ENCODE results near the gene ADORA1. TPM values are rescaled to one million over a fixed set of nuclear protein-coding genes. Genes with fewer than 3 reads are reported as not detected.

The ADORA1 gene
- total RNA-seq, 1 experiment from 2014 or later = 1.5 TPM

DNA sequence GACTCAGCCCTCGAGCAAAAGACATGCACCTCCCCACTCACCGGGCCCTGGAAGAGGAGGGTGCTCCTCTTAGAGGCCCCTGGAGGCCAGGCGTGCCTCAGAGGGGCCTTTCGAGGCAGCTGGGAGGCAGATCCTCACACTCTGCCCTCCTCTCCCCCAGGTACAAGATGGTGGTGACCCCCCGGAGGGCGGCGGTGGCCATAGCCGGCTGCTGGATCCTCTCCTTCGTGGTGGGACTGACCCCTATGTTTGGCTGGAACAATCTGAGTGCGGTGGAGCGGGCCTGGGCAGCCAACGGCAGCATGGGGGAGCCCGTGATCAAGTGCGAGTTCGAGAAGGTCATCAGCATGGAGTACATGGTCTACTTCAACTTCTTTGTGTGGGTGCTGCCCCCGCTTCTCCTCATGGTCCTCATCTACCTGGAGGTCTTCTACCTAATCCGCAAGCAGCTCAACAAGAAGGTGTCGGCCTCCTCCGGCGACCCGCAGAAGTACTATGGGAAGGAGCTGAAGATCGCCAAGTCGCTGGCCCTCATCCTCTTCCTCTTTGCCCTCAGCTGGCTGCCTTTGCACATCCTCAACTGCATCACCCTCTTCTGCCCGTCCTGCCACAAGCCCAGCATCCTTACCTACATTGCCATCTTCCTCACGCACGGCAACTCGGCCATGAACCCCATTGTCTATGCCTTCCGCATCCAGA, 37.7 kb downstream of the ADORA1 start:
- Mint-ChIP-seq H3K4me3 (ENCODE audit: low read depth, unreplicated experiment) (no peak overlapping the region), H3K36me3 (ENCODE audit: insufficient read depth, unreplicated experiment) (no peaks in the 10 kb centered on the region), H3K4me1 (ENCODE audit: low read depth, unreplicated experiment) (peaks cover 15% of the 10 kb centered on the region), H3K27me3 (ENCODE audit: unreplicated experiment) (peaks cover 87% of the 10 kb centered on the region), H3K27ac (ENCODE audit: unreplicated experiment) (no peak overlapping the region), H3K9me3 (ENCODE audit: low read depth, unreplicated experiment) (no peaks in the 10 kb centered on the region)
- intact Hi-C loops (cut with micrococcal nuclease; ENCODE audit: unreplicated experiment) = no loop called here
- DNase-seq = no peak
- TF ChIP-seq, protein P1, sequence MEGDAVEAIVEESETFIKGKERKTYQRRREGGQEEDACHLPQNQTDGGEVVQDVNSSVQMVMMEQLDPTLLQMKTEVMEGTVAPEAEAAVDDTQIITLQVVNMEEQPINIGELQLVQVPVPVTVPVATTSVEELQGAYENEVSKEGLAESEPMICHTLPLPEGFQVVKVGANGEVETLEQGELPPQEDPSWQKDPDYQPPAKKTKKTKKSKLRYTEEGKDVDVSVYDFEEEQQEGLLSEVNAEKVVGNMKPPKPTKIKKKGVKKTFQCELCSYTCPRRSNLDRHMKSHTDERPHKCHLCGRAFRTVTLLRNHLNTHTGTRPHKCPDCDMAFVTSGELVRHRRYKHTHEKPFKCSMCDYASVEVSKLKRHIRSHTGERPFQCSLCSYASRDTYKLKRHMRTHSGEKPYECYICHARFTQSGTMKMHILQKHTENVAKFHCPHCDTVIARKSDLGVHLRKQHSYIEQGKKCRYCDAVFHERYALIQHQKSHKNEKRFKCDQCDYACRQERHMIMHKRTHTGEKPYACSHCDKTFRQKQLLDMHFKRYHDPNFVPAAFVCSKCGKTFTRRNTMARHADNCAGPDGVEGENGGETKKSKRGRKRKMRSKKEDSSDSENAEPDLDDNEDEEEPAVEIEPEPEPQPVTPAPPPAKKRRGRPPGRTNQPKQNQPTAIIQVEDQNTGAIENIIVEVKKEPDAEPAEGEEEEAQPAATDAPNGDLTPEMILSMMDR (IDR thresholded peaks at IDR 0.05; ENCODE audit: unreplicated experiment) = no peak
- BruUV-seq (replicated peaks) = no TSS peak
- CTCF ChIA-PET = interaction anchor here (1.6 to 2.2 kb wide), 2 partner anchors 17 to 51 kb away, joined by 5 to 18 read pairs; no protein-coding TSS in a partner anchor

DNA sequence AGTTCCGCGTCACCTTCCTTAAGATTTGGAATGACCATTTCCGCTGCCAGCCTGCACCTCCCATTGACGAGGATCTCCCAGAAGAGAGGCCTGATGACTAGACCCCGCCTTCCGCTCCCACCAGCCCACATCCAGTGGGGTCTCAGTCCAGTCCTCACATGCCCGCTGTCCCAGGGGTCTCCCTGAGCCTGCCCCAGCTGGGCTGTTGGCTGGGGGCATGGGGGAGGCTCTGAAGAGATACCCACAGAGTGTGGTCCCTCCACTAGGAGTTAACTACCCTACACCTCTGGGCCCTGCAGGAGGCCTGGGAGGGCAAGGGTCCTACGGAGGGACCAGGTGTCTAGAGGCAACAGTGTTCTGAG, 38.3 kb downstream of the ADORA1 start:
- DNase-seq = no peak
- H3K4me1 Mint-ChIP-seq (ENCODE audit: low read depth, unreplicated experiment) = peaks cover 14% of the 10 kb centered on the region
- no peaks in the 10 kb centered on the region for H3K36me3 Mint-ChIP-seq (ENCODE audit: insufficient read depth, unreplicated experiment)
- no peaks in the 10 kb centered on the region for H3K9me3 Mint-ChIP-seq (ENCODE audit: low read depth, unreplicated experiment)
- CTCF ChIA-PET = interaction anchor here (1.0 to 2.2 kb wide), 8 partner anchors 9 to 126 kb away, joined by 4 to 18 read pairs (median 6); partner anchors contain the start of gene ADORA1
- BruUV-seq (replicated peaks) = no TSS peak
- intact Hi-C loops (cut with micrococcal nuclease; ENCODE audit: unreplicated experiment) = no loop called here
- H3K27me3 Mint-ChIP-seq (ENCODE audit: unreplicated experiment) = peaks cover 87% of the 10 kb centered on the region
- TF ChIP-seq, protein P1 (IDR thresholded peaks at IDR 0.05; ENCODE audit: unreplicated experiment) = no peak
- no peak overlapping the region for H3K4me3 Mint-ChIP-seq (ENCODE audit: low read depth, unreplicated experiment)
- no peak overlapping the region for H3K27ac Mint-ChIP-seq (ENCODE audit: unreplicated experiment)

DNA sequence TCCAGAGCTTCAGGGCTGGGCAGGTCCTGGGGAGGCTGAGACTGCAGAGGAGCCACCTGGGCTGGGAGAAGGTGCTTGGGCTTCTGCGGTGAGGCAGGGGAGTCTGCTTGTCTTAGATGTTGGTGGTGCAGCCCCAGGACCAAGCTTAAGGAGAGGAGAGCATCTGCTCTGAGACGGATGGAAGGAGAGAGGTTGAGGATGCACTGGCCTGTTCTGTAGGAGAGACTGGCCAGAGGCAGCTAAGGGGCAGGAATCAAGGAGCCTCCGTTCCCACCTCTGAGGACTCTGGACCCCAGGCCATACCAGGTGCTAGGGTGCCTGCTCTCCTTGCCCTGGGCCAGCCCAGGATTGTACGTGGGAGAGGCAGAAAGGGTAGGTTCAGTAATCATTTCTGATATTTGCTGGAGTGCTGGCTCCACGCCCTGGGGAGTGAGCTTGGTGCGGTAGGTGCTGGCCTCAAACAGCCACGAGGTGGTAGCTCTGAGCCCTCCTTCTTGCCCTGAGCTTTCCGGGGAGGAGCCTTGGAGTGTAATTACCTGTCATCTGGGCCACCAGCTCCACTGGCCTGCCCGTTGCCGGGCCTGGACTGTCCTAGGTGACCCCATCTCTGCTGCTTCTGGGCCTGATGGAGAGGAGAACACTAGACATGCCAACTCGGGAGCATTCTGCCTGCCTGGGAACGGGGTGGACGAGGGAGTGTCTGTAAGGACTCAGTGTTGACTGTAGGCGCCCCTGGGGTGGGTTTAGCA, 38.8 kb downstream of the ADORA1 start:
- Mint-ChIP-seq H3K4me3 (ENCODE audit: low read depth, unreplicated experiment) (no peak overlapping the region), H3K4me1 (ENCODE audit: low read depth, unreplicated experiment) (peaks cover 8% of the 10 kb centered on the region), H3K36me3 (ENCODE audit: insufficient read depth, unreplicated experiment) (no peaks in the 10 kb centered on the region), H3K27me3 (ENCODE audit: unreplicated experiment) (peaks cover 87% of the 10 kb centered on the region), H3K9me3 (ENCODE audit: low read depth, unreplicated experiment) (no peaks in the 10 kb centered on the region), H3K27ac (ENCODE audit: unreplicated experiment) (no peak overlapping the region)
- intact Hi-C loops (cut with micrococcal nuclease; ENCODE audit: unreplicated experiment) = no loop called here
- CTCF ChIA-PET = interaction anchor here (0.9 to 2.2 kb wide), 11 partner anchors 9 to 127 kb away, joined by 4 to 18 read pairs (median 5); partner anchors contain the start of gene ADORA1
- BruUV-seq (replicated peaks) = no TSS peak
- DNase-seq = peak; percentile 58
- TF ChIP-seq, protein P1 (IDR thresholded peaks at IDR 0.05; ENCODE audit: unreplicated experiment) = no peak

DNA sequence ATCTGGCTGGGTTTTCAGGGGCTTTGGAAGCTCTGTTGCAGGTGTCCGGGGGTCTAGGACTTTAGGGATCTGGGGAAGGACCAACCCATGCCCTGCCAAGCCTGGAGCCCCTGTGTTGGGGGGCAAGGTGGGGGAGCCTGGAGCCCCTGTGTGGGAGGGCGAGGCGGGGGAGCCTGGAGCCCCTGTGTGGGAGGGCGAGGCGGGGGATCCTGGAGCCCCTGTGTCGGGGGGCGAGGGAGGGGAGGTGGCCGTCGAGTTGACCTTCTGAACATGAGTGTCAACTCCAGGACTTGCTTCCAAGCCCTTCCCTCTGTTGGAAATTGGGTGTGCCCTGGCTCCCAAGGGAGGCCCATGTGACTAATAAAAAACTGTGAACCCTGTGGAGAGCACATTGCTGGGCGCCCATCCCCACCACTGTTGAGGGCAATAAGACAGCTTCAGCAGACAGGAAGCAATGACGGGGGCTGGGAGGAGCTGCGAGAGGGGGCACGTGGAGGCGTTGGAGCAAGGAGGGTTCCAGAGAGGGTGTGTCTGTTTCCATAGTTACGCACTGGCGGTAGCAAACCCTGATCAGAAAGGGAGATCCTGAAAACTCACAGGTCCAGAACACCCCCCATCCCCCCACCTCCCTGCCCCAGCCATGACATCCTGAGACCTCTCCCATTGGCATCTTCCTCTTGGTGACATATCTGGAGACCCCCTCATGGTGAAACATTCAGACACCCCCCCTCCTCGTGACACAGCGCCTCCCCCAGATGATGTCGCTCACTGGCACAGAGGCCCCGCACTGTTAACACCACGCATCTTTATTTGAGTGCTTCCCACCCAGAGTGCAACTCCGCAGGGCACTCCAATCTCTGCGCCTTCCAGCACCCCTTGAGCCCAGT, 39.7 kb downstream of the ADORA1 start:
- BruUV-seq (replicated peaks) = no TSS peak
- CTCF ChIA-PET = interaction anchor here (0.9 to 2.2 kb wide), 12 partner anchors 10 to 128 kb away, joined by 4 to 18 read pairs (median 4); partner anchors contain the start of gene ADORA1
- no peaks in the 10 kb centered on the region for H3K9me3 Mint-ChIP-seq (ENCODE audit: low read depth, unreplicated experiment)
- H3K4me1 Mint-ChIP-seq (ENCODE audit: low read depth, unreplicated experiment) = peaks cover 7% of the 10 kb centered on the region
- no peak for DNase-seq
- peaks cover 81% of the 10 kb centered on the region for H3K27me3 Mint-ChIP-seq (ENCODE audit: unreplicated experiment)
- H3K4me3 Mint-ChIP-seq (ENCODE audit: low read depth, unreplicated experiment) = no peak overlapping the region
- H3K36me3 Mint-ChIP-seq (ENCODE audit: insufficient read depth, unreplicated experiment) = no peaks in the 10 kb centered on the region
- intact Hi-C loops (cut with micrococcal nuclease; ENCODE audit: unreplicated experiment) = no loop called here
- TF ChIP-seq, protein P1 (IDR thresholded peaks at IDR 0.05; ENCODE audit: unreplicated experiment) = no peak
- no peak overlapping the region for H3K27ac Mint-ChIP-seq (ENCODE audit: unreplicated experiment)
